Fibroblast of peridontal ligament (primary cell): ENCODE measurements around the gene SORL1-AS1.
"Not testable (repeated sequence)": the region's sequence is repeated elsewhere in the genome, so short reads cannot be mapped to it uniquely, and the experiment has no call there.

Experiments used
- DNase-seq: peaks from one replicate; pipeline ENCODE4 v3.0.0-alpha.2; 2010; ENCODE audit errors: extremely low read depth

Gene SORL1-AS1

GRCh38 chr11:121427400-121427744, 25.4 kb downstream of the SORL1-AS1 start:
- no peak for DNase-seq

GRCh38 chr11:121426476-121427399, 26.0 kb downstream of the SORL1-AS1 start:
- no peak for DNase-seq

- no peak for DNase-seq
Measured at GRCh38 chr11:121425828-121426227, 26.9 kb downstream of the SORL1-AS1 start.

- DNase-seq = no peak
Measured at GRCh38 chr11:121422675-121423074, 30.1 kb downstream of the SORL1-AS1 start.

GRCh38 chr11:121421149-121421901, 31.4 kb downstream of the SORL1-AS1 start:
- no peak for DNase-seq

GRCh38 chr11:121420398-121420797, 32.4 kb downstream of the SORL1-AS1 start:
- DNase-seq = no peak

- DNase-seq = no peak
Measured at GRCh38 chr11:121419836-121420235, 32.9 kb downstream of the SORL1-AS1 start.

GRCh38 chr11:121418625-121419114, 34.1 kb downstream of the SORL1-AS1 start:
- no peak for DNase-seq

- no peak for DNase-seq
Measured at GRCh38 chr11:121417607-121418006, 35.2 kb downstream of the SORL1-AS1 start.

- peak; percentile 99 for DNase-seq
Measured at GRCh38 chr11:121417055-121417551, 35.7 kb downstream of the SORL1-AS1 start.

GRCh38 chr11:121415856-121416255, 36.9 kb downstream of the SORL1-AS1 start:
- DNase-seq = no peak

GRCh38 chr11:121414141-121414913, 38.4 kb downstream of the SORL1-AS1 start:
- no peak for DNase-seq

- no peak for DNase-seq
Measured at GRCh38 chr11:121412711-121413415, 39.9 kb downstream of the SORL1-AS1 start.

GRCh38 chr11:121412000-121412587, 40.7 kb downstream of the SORL1-AS1 start:
- no peak for DNase-seq

GRCh38 chr11:121411330-121411729, 41.4 kb downstream of the SORL1-AS1 start:
- not testable (repeated sequence) for DNase-seq

GRCh38 chr11:121410041-121410440, 42.7 kb downstream of the SORL1-AS1 start:
- DNase-seq = not testable (repeated sequence)

GRCh38 chr11:121408830-121409229, 43.9 kb downstream of the SORL1-AS1 start:
- DNase-seq = no peak

- no peak for DNase-seq
Measured at GRCh38 chr11:121406291-121406690, 46.5 kb downstream of the SORL1-AS1 start.

- no peak for DNase-seq
Measured at GRCh38 chr11:121405646-121406045, 47.1 kb downstream of the SORL1-AS1 start.

- no peak for DNase-seq
Measured at GRCh38 chr11:121394785-121395184, 58.0 kb downstream of the SORL1-AS1 start.

GRCh38 chr11:121393855-121394254, 58.9 kb downstream of the SORL1-AS1 start:
- DNase-seq = no peak
